LoVo (cell line): ENCODE results near the gene YPEL1.
A peak's percentile ranks its signal among the peaks of the same experiment; 100 is the strongest.
"Not testable (repeated sequence)": the region's sequence is repeated elsewhere in the genome, so short reads cannot be mapped to it uniquely, and the experiment has no call there.

Experiments
- DNase-seq: peaks from one replicate; pipeline ENCODE4 v3.0.0-alpha.2; 2016; ENCODE audit warnings: low spot score

Gene YPEL1

GRCh38 chr22:21683401-21683811 lies 52.2 kb downstream of the YPEL1 start:
- no peak for DNase-seq

- DNase-seq = no peak
Measured at GRCh38 chr22:21682385-21683175, 53.0 kb downstream of the YPEL1 start.

GRCh38 chr22:21681566-21682370 lies 53.8 kb downstream of the YPEL1 start:
- no peak for DNase-seq

- no peak for DNase-seq
Measured at GRCh38 chr22:21680830-21681565, 54.6 kb downstream of the YPEL1 start.

- DNase-seq = no peak
Measured at GRCh38 chr22:21679383-21679782, 56.2 kb downstream of the YPEL1 start.

GRCh38 chr22:21678842-21679241 lies 56.8 kb downstream of the YPEL1 start:
- not testable (repeated sequence) for DNase-seq

GRCh38 chr22:21677606-21678443 lies 57.8 kb downstream of the YPEL1 start:
- DNase-seq = no peak

GRCh38 chr22:21674638-21675245 lies 60.9 kb downstream of the YPEL1 start:
- no peak for DNase-seq

GRCh38 chr22:21673534-21674321 lies 61.9 kb downstream of the YPEL1 start:
- no peak for DNase-seq

- DNase-seq = no peak
Measured at GRCh38 chr22:21672107-21672629, 63.4 kb downstream of the YPEL1 start.

GRCh38 chr22:21669026-21669425 lies 66.6 kb downstream of the YPEL1 start:
- no peak for DNase-seq

- DNase-seq = no peak
Measured at GRCh38 chr22:21666786-21667185, 68.8 kb downstream of the YPEL1 start.

GRCh38 chr22:21665047-21665851 lies 70.3 kb downstream of the YPEL1 start:
- no peak for DNase-seq

GRCh38 chr22:21663738-21664137 lies 71.9 kb downstream of the YPEL1 start:
- no peak for DNase-seq

- DNase-seq = no peak
Measured at GRCh38 chr22:21661991-21662390, 73.6 kb downstream of the YPEL1 start.

- no peak for DNase-seq
Measured at GRCh38 chr22:21660904-21661303, 74.7 kb downstream of the YPEL1 start.

GRCh38 chr22:21659864-21660525 lies 75.6 kb downstream of the YPEL1 start:
- no peak for DNase-seq

- peak; percentile 89 for DNase-seq
Measured at GRCh38 chr22:21657360-21658032, 78.1 kb downstream of the YPEL1 start.
